GM18858 (cell line): ENCODE results near the gene SLC22A12.

ENCODE experiments used
- ATAC-seq: cut with Tn5 transposase; IDR thresholded peaks from one replicate; pipeline ENCODE4 v1.9.1; 2021; ENCODE audit not compliant: unreplicated experiment

The SLC22A12 gene

GRCh38 chr11:64562723-64563351 is 28.2 kb upstream of the SLC22A12 start:
- ATAC-seq, result no peak

- ATAC-seq, result no peak
These were observed 27.1 kb upstream of the SLC22A12 start for GRCh38 chr11:64563966-64564365.

- ATAC-seq, result no peak
These were observed 26.6 kb upstream of the SLC22A12 start for GRCh38 chr11:64564419-64564818.

GRCh38 chr11:64564947-64565889 is 25.8 kb upstream of the SLC22A12 start:
- ATAC-seq, result no peak

- ATAC-seq, result no peak
These were observed 24.7 kb upstream of the SLC22A12 start for GRCh38 chr11:64566042-64566914.

GRCh38 chr11:64566915-64567891 is 23.8 kb upstream of the SLC22A12 start:
- ATAC-seq, result no peak

GRCh38 chr11:64568041-64568571 is 22.9 kb upstream of the SLC22A12 start:
- no peak for ATAC-seq

- ATAC-seq, result no peak
These were observed 22.4 kb upstream of the SLC22A12 start for GRCh38 chr11:64568584-64569140.

GRCh38 chr11:64569300-64569970 is 21.6 kb upstream of the SLC22A12 start:
- no peak for ATAC-seq

- ATAC-seq, result no peak
These were observed 20.7 kb upstream of the SLC22A12 start for GRCh38 chr11:64570341-64570740.

- no peak for ATAC-seq
These were observed 20.0 kb upstream of the SLC22A12 start for GRCh38 chr11:64571050-64571409.

- no peak for ATAC-seq
These were observed 19.5 kb upstream of the SLC22A12 start for GRCh38 chr11:64571410-64572091.

- no peak for ATAC-seq
These were observed 18.9 kb upstream of the SLC22A12 start for GRCh38 chr11:64572143-64572542.

- ATAC-seq, result no peak
These were observed 13.8 kb upstream of the SLC22A12 start for GRCh38 chr11:64577202-64577601.

- no peak for ATAC-seq
These were observed 10.6 kb upstream of the SLC22A12 start for GRCh38 chr11:64580412-64580811.

- ATAC-seq, result no peak
These were observed 9.9 kb upstream of the SLC22A12 start for GRCh38 chr11:64581057-64581523.

- no peak for ATAC-seq
These were observed 8.1 kb upstream of the SLC22A12 start for GRCh38 chr11:64582885-64583284.
